Measurements from ENCODE around the gene PRR29.

PRR29 gene

DNA sequence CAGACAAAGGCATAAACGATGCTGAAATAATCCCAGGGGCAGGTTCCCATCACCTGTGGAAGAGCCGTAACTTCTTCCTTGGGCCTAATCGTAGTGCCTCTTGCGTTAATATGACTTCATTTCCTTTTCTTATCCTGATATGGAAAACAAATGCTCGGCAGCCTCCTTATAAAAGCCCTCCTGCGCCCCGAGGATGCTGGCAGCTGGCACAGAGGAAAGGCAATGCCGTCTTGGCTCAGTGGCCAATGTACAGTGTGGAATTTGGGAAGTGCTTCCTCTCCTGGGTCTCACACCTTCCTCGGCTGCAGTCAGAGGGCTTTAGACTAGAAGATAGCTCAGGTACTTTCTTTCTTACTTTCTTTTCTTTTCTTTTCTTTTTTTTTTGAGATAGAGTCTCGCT, 28.9 kb upstream of the PRR29 start:
- Histone ChIP-seq H3K9me2 (replicated peaks; ENCODE audit: control insufficient read depth, low read length) (no peaks in the 10 kb centered on the region), H3K4me3 (ENCODE audit: low read length) (no peak overlapping the region), H3K27ac (ENCODE audit: low read depth, low read length) (no peak overlapping the region), H3K36me3 (ENCODE audit: control insufficient read depth, low read length) (no peaks in the 10 kb centered on the region), H3F3A (ENCODE audit: control insufficient read depth, insufficient read depth) (no peaks in the 10 kb centered on the region), H3K4me1 (ENCODE audit: control insufficient read depth, low read length) (no peaks in the 10 kb centered on the region), H3K79me2 (ENCODE audit: control insufficient read depth, low read length) (no peaks in the 10 kb centered on the region), H4K20me1 (ENCODE audit: control insufficient read depth, insufficient read depth, low read depth, low read length) (no peaks in the 10 kb centered on the region), H3K9me3 (ENCODE audit: control insufficient read depth, insufficient read depth, low read length) (no peaks in the 10 kb centered on the region), H3K27me3 (ENCODE audit: control insufficient read depth, low read length) (peaks cover 9% of the 10 kb centered on the region), H3K4me2 (ENCODE audit: low read length) (no peak overlapping the region)
- no peak for TF ChIP-seq EZH2phosphoT487 (IDR thresholded peaks at IDR 0.05; ENCODE audit: borderline replicate concordance, low read length)
- TF ChIP-seq, protein P1, sequence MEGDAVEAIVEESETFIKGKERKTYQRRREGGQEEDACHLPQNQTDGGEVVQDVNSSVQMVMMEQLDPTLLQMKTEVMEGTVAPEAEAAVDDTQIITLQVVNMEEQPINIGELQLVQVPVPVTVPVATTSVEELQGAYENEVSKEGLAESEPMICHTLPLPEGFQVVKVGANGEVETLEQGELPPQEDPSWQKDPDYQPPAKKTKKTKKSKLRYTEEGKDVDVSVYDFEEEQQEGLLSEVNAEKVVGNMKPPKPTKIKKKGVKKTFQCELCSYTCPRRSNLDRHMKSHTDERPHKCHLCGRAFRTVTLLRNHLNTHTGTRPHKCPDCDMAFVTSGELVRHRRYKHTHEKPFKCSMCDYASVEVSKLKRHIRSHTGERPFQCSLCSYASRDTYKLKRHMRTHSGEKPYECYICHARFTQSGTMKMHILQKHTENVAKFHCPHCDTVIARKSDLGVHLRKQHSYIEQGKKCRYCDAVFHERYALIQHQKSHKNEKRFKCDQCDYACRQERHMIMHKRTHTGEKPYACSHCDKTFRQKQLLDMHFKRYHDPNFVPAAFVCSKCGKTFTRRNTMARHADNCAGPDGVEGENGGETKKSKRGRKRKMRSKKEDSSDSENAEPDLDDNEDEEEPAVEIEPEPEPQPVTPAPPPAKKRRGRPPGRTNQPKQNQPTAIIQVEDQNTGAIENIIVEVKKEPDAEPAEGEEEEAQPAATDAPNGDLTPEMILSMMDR (IDR thresholded peaks at IDR 0.05; ENCODE audit: low read depth, low read length, poor library complexity, severe bottlenecking) = no peak

DNA sequence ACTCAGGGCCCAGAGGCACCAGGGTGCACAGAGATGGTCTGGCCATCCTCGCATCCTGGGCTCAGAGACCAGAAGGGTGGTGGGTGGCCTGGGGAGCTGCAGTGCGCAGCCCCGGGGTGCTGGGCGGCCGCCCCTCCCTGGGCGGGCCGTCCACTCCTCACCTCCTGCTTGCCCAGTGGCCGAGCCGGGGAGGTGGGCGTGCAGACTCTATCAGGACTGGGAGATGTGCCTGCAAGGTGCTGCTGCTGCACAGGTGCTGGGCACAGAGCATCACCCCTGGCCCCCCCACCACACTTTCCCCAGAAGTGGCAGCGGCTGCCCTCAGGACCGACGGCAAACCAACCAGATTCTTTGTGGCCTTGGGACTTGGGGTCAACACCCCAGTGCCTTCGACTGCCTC, 25.4 kb upstream of the PRR29 start, which contains the start of gene SCN4A:
Gene SCN4A, minus strand, starts transcription at position 123 of the 400 bp plus-strand sequence. Its CDS starts 77 bp downstream, at position 46.
- Histone ChIP-seq H3K9me2 (replicated peaks; ENCODE audit: control insufficient read depth, low read length) (no peaks in the 10 kb centered on the region), H3K36me3 (ENCODE audit: control insufficient read depth, low read length) (no peaks in the 10 kb centered on the region), H3K4me1 (ENCODE audit: control insufficient read depth, low read length) (no peaks in the 10 kb centered on the region), H3K9me3 (ENCODE audit: control insufficient read depth, insufficient read depth, low read length) (no peaks in the 10 kb centered on the region), H4K20me1 (ENCODE audit: control insufficient read depth, insufficient read depth, low read depth, low read length) (no peaks in the 10 kb centered on the region), H3K4me3 (ENCODE audit: low read length) (no peak within 1 kb of the TSS), H3K4me2 (ENCODE audit: low read length) (no peak within 1 kb of the TSS), H3F3A (ENCODE audit: control insufficient read depth, insufficient read depth) (no peaks in the 10 kb centered on the region), H3K27me3 (ENCODE audit: control insufficient read depth, low read length) (peaks cover 42% of the 10 kb centered on the region), H3K27ac (ENCODE audit: low read depth, low read length) (no peak within 1 kb of the TSS), H3K79me2 (ENCODE audit: control insufficient read depth, low read length) (no peaks in the 10 kb centered on the region)
- TF ChIP-seq, protein P1 (IDR thresholded peaks at IDR 0.05; ENCODE audit: low read depth, low read length, poor library complexity, severe bottlenecking) = no peak
- TF ChIP-seq EZH2phosphoT487 (IDR thresholded peaks at IDR 0.05; ENCODE audit: borderline replicate concordance, low read length) = no peak

DNA sequence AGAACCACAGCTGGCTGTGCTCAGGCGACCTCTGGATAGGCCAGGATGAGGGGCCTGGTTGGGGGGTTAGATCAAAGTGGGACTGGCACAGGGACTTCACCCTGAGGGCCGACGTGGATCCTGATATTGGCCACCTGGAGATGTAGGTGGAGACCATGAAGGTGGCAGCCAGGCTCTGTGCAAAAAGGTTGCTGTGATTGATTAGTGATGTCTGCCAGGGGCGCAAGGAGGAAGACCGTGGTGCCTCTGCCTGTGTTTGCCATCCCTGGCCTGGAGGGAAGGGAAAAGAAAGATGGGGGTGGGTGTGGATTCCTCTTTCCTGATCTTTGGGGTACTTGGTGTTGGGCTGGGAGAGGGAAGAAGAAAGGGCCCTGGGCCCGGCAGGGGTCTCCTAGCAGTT, 24.9 kb upstream of the PRR29 start:
- Histone ChIP-seq H3K4me2 (ENCODE audit: low read length) (no peak overlapping the region), H3K79me2 (ENCODE audit: control insufficient read depth, low read length) (no peaks in the 10 kb centered on the region), H4K20me1 (ENCODE audit: control insufficient read depth, insufficient read depth, low read depth, low read length) (no peaks in the 10 kb centered on the region), H3K27me3 (ENCODE audit: control insufficient read depth, low read length) (peaks cover 39% of the 10 kb centered on the region), H3K9me3 (ENCODE audit: control insufficient read depth, insufficient read depth, low read length) (no peaks in the 10 kb centered on the region), H3K4me3 (ENCODE audit: low read length) (no peak overlapping the region), H3K36me3 (ENCODE audit: control insufficient read depth, low read length) (no peaks in the 10 kb centered on the region), H3K27ac (ENCODE audit: low read depth, low read length) (no peak overlapping the region), H3F3A (ENCODE audit: control insufficient read depth, insufficient read depth) (no peaks in the 10 kb centered on the region), H3K9me2 (replicated peaks; ENCODE audit: control insufficient read depth, low read length) (no peaks in the 10 kb centered on the region), H3K4me1 (ENCODE audit: control insufficient read depth, low read length) (no peaks in the 10 kb centered on the region)
- TF ChIP-seq EZH2phosphoT487 (IDR thresholded peaks at IDR 0.05; ENCODE audit: borderline replicate concordance, low read length) = no peak
- TF ChIP-seq, protein P1 (IDR thresholded peaks at IDR 0.05; ENCODE audit: low read depth, low read length, poor library complexity, severe bottlenecking) = no peak
